ENCODE data around the gene LAD1.

The LAD1 gene

DNA sequence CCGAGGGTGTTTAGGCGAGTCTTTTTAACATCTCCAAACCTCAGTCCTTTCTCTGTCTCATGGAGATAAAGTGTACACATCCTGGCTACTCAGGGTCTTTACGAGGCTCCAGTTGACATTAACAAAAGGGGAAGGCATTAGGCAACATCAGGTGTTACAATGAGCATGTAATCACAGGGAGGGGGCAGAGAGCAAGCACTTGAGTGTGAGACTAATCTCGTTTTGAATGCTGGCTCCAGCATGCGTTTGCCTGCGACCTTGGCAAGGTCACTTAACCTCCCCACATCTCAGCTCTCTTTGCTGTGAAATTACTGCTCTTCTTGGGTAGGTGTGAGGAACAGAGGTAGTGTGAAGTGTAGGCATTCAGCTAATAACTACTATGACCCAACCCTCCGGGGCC, 24.8 kb downstream of the LAD1 start:
- no peak overlapping the region for H3K4me3 ChIP-seq (ENCODE audit: low read depth, low read length)
- no peak for DNase-seq (ENCODE audit: low read depth)
- TF ChIP-seq, protein P1, sequence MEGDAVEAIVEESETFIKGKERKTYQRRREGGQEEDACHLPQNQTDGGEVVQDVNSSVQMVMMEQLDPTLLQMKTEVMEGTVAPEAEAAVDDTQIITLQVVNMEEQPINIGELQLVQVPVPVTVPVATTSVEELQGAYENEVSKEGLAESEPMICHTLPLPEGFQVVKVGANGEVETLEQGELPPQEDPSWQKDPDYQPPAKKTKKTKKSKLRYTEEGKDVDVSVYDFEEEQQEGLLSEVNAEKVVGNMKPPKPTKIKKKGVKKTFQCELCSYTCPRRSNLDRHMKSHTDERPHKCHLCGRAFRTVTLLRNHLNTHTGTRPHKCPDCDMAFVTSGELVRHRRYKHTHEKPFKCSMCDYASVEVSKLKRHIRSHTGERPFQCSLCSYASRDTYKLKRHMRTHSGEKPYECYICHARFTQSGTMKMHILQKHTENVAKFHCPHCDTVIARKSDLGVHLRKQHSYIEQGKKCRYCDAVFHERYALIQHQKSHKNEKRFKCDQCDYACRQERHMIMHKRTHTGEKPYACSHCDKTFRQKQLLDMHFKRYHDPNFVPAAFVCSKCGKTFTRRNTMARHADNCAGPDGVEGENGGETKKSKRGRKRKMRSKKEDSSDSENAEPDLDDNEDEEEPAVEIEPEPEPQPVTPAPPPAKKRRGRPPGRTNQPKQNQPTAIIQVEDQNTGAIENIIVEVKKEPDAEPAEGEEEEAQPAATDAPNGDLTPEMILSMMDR (IDR thresholded peaks at IDR 0.05; ENCODE audit: low read depth, low read length, missing control alignments): no peak

DNA sequence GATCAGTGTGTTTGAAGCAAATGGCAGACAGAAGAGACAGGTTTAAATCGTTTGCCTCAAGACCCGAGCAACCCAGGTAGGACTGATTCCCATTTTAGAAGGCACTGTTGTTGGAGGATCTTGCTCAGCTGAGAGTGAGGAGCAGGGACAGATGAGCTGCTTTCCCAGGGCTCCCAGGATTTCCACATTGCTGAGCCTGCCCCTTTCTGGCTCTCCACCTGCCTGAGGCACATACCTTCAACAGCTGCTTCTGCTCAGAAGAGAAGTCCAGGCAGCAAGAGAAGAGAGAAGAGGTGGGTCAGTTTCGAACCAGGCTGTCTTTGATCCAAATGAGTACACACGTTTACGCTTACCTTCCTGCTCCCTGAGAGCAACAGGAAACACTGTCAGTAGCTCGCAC, 27.3 kb downstream of the LAD1 start:
- TF ChIP-seq, protein P1 (IDR thresholded peaks at IDR 0.05; ENCODE audit: low read depth, low read length, missing control alignments): no peak
- H3K4me3 ChIP-seq (ENCODE audit: low read depth, low read length): no peak overlapping the region
- no peak for DNase-seq (ENCODE audit: low read depth)

- H3K4me3 ChIP-seq (ENCODE audit: low read depth, low read length): no peak overlapping the region
- TF ChIP-seq, protein P1 (IDR thresholded peaks at IDR 0.05; ENCODE audit: low read depth, low read length, missing control alignments): no peak
- DNase-seq (ENCODE audit: low read depth): no peak
Measured at GRCh38 chr1:201371276-201371675, 27.8 kb downstream of the LAD1 start.

DNA sequence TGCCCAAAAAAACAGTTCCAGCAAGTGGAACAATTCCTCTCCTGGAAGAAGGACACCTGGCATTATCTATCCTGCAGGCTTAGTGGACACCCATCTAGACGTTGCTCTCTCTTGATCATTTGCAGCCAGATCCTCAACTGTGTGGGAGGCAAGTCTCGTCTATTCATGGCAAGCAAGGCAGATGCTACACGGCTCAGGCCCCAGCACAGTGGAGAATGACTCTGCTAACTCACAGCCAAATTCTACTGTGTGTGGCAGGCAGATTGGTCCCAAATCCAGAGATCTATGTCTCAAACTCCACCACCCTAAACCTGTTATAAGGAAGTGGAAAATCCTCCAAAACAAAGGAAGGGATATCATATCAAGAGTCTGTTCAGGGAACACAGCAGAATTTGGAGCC, 28.6 kb downstream of the LAD1 start:
- TF ChIP-seq, protein P1 (IDR thresholded peaks at IDR 0.05; ENCODE audit: low read depth, low read length, missing control alignments): no peak
- no peak overlapping the region for H3K4me3 ChIP-seq (ENCODE audit: low read depth, low read length)
- no peak for DNase-seq (ENCODE audit: low read depth)

GRCh38 chr1:201369209-201369608, 29.9 kb downstream of the LAD1 start:
- DNase-seq (ENCODE audit: low read depth): no peak
- no peak overlapping the region for H3K4me3 ChIP-seq (ENCODE audit: low read depth, low read length)
- TF ChIP-seq, protein P1 (IDR thresholded peaks at IDR 0.05; ENCODE audit: low read depth, low read length, missing control alignments): no peak

GRCh38 chr1:201366696-201367095, 32.4 kb downstream of the LAD1 start:
- no peak overlapping the region for H3K4me3 ChIP-seq (ENCODE audit: low read depth, low read length)
- no peak for DNase-seq (ENCODE audit: low read depth)
- TF ChIP-seq, protein P1 (IDR thresholded peaks at IDR 0.05; ENCODE audit: low read depth, low read length, missing control alignments): no peak

- no peak for DNase-seq (ENCODE audit: low read depth)
- no peak overlapping the region for H3K4me3 ChIP-seq (ENCODE audit: low read depth, low read length)
Measured at GRCh38 chr1:201365251-201365650, 33.9 kb downstream of the LAD1 start.

More at GRCh38 chr1:201365251-201365650, 33.9 kb downstream of the LAD1 start:
- TF ChIP-seq, protein P1 (IDR thresholded peaks at IDR 0.05; ENCODE audit: low read depth, low read length, missing control alignments): no peak

All from GM12864 (cell line).